Endometrium (tissue), 2 donors: Measurements from ENCODE around the gene FBLN2.

Experiments
- FAIRE-seq: peaks from 2 replicates; lab custom pipeline; 2012; peaks lifted over from hg19 to GRCh38; lab: Jason Lieb, UNC
- donor health status: control.
- donor health status: control.

FBLN2 gene

GRCh38 chr3:13582366-13583250 lies 33.7 kb downstream of the FBLN2 start:
- no peak for FAIRE-seq

GRCh38 chr3:13583251-13584180 lies 34.6 kb downstream of the FBLN2 start:
- no peak for FAIRE-seq

GRCh38 chr3:13584427-13584891 lies 35.5 kb downstream of the FBLN2 start:
- FAIRE-seq: no peak

GRCh38 chr3:13584901-13585300 lies 36.0 kb downstream of the FBLN2 start:
- FAIRE-seq: no peak

GRCh38 chr3:13587442-13587841 lies 38.5 kb downstream of the FBLN2 start:
- FAIRE-seq: no peak

- FAIRE-seq: no peak
These were observed 39.3 kb downstream of the FBLN2 start for GRCh38 chr3:13588221-13588701.

GRCh38 chr3:13588993-13589392 lies 40.1 kb downstream of the FBLN2 start:
- FAIRE-seq: no peak

GRCh38 chr3:13590841-13591520 lies 42.1 kb downstream of the FBLN2 start:
- FAIRE-seq: no peak

- no peak for FAIRE-seq
These were observed 44.7 kb downstream of the FBLN2 start for GRCh38 chr3:13593615-13594014.

GRCh38 chr3:13594146-13594545 lies 45.2 kb downstream of the FBLN2 start:
- no peak for FAIRE-seq

GRCh38 chr3:13594991-13595421 lies 46.1 kb downstream of the FBLN2 start:
- FAIRE-seq: no peak

GRCh38 chr3:13595485-13595884 lies 46.6 kb downstream of the FBLN2 start:
- FAIRE-seq: no peak

- no peak for FAIRE-seq
These were observed 47.7 kb downstream of the FBLN2 start for GRCh38 chr3:13596426-13597205.

- FAIRE-seq: no peak
These were observed 48.7 kb downstream of the FBLN2 start for GRCh38 chr3:13597661-13598060.

GRCh38 chr3:13598201-13598600 lies 49.3 kb downstream of the FBLN2 start:
- FAIRE-seq: no peak

GRCh38 chr3:13598926-13599886 lies 50.3 kb downstream of the FBLN2 start:
- no peak for FAIRE-seq

- no peak for FAIRE-seq
These were observed 51.0 kb downstream of the FBLN2 start for GRCh38 chr3:13599887-13600450.

GRCh38 chr3:13600950-13601691 lies 52.2 kb downstream of the FBLN2 start:
- no peak for FAIRE-seq

- FAIRE-seq: no peak
These were observed 52.8 kb downstream of the FBLN2 start for GRCh38 chr3:13601692-13602080.
